Measurements from ENCODE around the gene KLHL14.

The KLHL14 gene

GRCh38 chr18:32770054-32770665, 2.7 kb downstream of the KLHL14 start:
- DNase-seq, result peak in 1 of 2 experiments; percentile 38

- DNase-seq, result peak; percentile 34 to 63
Observed at GRCh38 chr18:32769586-32770053, 3.2 kb downstream of the KLHL14 start.

GRCh38 chr18:32769071-32769585, 3.7 kb downstream of the KLHL14 start:
- peak in 1 of 2 experiments; percentile 36 for DNase-seq

GRCh38 chr18:32767400-32767799, 5.4 kb downstream of the KLHL14 start:
- peak; percentile 32 to 44 for DNase-seq

- no peak for DNase-seq
Observed at GRCh38 chr18:32764611-32765244, 8.1 kb downstream of the KLHL14 start.

- DNase-seq, result no peak
Observed at GRCh38 chr18:32763293-32763692, 9.5 kb downstream of the KLHL14 start.

- no peak for DNase-seq
Observed at GRCh38 chr18:32761231-32761630, 11.6 kb downstream of the KLHL14 start.

- no peak for DNase-seq
Observed at GRCh38 chr18:32760391-32760790, 12.4 kb downstream of the KLHL14 start.

GRCh38 chr18:32759611-32760167, 13.1 kb downstream of the KLHL14 start:
- DNase-seq, result no peak

- DNase-seq, result no peak
Observed at GRCh38 chr18:32754508-32755263, 18.1 kb downstream of the KLHL14 start.

GRCh38 chr18:32753656-32754260, 19.1 kb downstream of the KLHL14 start:
- DNase-seq, result no peak

GRCh38 chr18:32750328-32750727, 22.5 kb downstream of the KLHL14 start:
- no peak for DNase-seq

GRCh38 chr18:32749809-32750208, 23.0 kb downstream of the KLHL14 start:
- DNase-seq, result no peak

- DNase-seq, result peak in 1 of 2 experiments; percentile 14
Observed at GRCh38 chr18:32742579-32742978, 30.2 kb downstream of the KLHL14 start.

- peak; percentile 44 to 84 for DNase-seq
Observed at GRCh38 chr18:32735781-32736180, 37.0 kb downstream of the KLHL14 start.

- DNase-seq, result no peak
Observed at GRCh38 chr18:32734442-32734841, 38.4 kb downstream of the KLHL14 start.

- no peak for DNase-seq
Observed at GRCh38 chr18:32732165-32732564, 40.7 kb downstream of the KLHL14 start.

GRCh38 chr18:32730620-32731091, 42.2 kb downstream of the KLHL14 start:
- DNase-seq, result peak in 1 of 2 experiments; percentile 39

GRCh38 chr18:32730068-32730467, 42.8 kb downstream of the KLHL14 start:
- peak in 1 of 2 experiments; percentile 32 for DNase-seq

- DNase-seq, result peak in 1 of 2 experiments; percentile 32
Observed at GRCh38 chr18:32724071-32724749, 48.6 kb downstream of the KLHL14 start.

GRCh38 chr18:32722279-32722678, 50.5 kb downstream of the KLHL14 start:
- no peak for DNase-seq

- DNase-seq, result no peak
Observed at GRCh38 chr18:32717126-32717525, 55.7 kb downstream of the KLHL14 start.
